Measurements from ENCODE around the gene ATG16L2.
"Not testable (repeated sequence)": the region's sequence is repeated elsewhere in the genome, so short reads cannot be mapped to it uniquely, and the experiment has no call there.

ATG16L2 gene

DNA sequence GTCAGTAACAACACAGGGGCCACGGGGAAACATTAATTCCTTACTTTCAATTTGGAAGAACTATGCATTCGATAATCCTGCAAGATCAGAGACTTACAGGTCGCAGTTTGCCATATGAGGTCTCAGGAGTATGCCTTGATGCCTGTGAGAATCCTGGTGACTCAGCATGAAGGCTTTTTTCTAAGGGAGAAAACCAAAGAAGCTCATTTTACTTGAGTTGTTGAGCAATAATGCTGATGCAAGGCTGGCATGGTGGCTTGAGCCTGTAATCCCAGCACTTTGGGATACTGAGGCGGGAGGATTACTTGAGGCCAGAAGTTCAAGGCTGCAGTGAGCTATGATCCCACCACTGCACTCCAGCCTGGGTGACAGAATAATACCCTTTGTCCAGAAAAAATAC, 26.6 kb downstream of the ATG16L2 start:
- DNase-seq (ENCODE audit: low read depth in 4 of 4, low spot score in 1 of 4) = no peak

DNA sequence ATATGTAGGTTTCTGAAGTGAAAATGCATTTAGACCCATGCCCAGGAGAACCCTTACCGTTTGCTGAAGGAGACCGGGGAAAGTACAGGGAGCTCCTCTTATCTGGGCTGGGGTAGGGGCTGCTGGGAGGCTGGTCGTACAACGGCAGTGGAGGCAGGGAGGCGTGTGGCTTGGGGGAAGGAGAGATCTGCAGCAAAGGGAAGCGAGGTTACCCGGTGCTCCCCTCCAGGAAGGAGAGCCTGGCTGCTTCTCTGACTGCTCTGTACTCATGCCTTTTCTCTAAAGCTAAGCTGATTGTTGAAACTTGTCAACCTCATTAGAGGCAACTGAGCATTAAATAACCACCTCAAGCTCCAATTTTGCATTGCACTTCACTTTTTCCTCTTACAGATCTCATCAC, 27.2 kb downstream of the ATG16L2 start:
- no peak for DNase-seq (ENCODE audit: low read depth in 4 of 4, low spot score in 1 of 4)

DNA sequence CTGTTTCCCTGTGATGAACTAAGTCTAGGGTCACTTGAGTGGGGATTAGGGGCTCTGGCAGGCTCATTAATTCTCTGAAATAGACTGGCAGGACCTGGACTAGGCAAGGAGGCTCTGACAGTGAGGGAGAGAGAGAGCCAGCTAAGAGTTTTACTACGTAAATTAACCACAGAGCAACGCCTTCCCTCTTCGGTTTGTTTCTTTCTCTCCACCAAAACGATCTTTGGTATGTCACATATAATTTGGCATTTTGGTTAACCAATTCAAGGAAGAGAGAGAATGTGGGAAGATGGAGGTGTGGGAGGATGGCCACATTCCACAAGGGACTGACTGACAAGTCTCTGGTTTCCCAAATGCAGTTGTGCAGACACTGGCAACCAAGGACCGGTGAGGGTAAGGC, 27.9 kb downstream of the ATG16L2 start:
- no peak for DNase-seq (ENCODE audit: low read depth in 4 of 4, low spot score in 1 of 4)

GRCh38 chr11:72842653-72843330, 28.6 kb downstream of the ATG16L2 start:
- no peak for DNase-seq (ENCODE audit: low read depth in 4 of 4, low spot score in 1 of 4)

DNA sequence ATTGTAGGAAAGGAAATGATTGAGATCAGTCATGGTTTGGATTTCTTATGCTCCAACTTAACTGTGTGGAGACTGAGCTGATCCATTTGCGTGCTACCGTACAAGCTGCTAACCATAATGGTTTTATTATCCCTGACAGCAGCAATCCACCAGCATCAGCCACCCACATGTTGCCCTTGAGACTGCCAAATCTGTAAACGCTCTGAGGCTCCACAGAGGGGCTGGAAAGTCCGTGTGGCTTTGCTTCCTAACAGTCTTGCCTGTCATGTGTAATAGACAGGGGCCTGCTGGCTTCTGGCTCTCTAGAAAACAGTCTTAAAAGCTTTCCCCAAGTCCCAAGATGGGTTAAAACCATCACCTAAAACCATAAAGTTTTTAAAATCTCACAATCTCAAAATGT, 30.1 kb downstream of the ATG16L2 start:
- no peak for DNase-seq (ENCODE audit: low read depth in 4 of 4, low spot score in 1 of 4)

GRCh38 chr11:72848846-72849466, 34.7 kb downstream of the ATG16L2 start:
- peak in 1 of 4 experiments; percentile 23 for DNase-seq (ENCODE audit: low read depth in 4 of 4, low spot score in 1 of 4)

DNA sequence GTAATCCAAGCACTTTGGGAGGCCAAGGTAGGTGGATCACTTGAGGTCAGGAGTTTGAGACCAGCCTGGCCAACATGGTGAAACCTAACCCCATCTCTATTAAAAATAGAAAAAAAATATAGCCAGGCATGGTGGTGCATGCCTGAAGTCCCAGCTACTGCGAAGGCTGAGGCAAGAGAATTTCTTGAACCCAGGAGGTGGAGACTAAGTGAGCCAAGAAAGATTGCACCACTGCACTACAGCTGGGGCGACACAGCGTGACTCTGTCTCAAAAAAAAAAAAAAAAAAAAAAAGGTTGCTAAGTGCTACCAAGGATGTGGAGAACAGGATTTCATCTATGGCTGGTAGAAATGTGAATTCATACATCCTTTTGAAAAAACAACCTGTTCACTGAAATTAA, 36.6 kb downstream of the ATG16L2 start:
- no peak for DNase-seq (ENCODE audit: low read depth in 4 of 4, low spot score in 1 of 4)

GRCh38 chr11:72851726-72852125, 37.5 kb downstream of the ATG16L2 start:
- DNase-seq (ENCODE audit: low read depth in 4 of 4, low spot score in 1 of 4) = no peak

DNA sequence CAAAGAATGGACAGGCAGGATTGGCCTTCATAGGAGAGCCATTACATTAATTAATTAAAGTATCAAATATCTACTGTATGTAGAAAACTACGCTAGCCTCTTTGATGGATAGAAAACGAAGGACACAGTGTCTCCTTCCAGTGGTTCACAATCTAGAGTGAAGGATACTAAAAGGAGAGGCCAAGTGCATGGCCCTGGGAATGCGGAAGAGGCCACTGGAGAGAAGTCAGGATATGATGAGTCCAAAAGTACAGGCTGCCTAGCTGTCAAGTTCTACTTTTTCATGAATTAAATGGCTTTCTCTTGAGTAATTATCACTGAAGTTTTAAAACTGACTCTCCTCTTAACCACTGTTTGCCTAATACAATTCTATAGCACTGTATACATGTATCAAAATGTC, 41.9 kb downstream of the ATG16L2 start:
- DNase-seq (ENCODE audit: low read depth in 4 of 4, low spot score in 1 of 4) = no peak

- no peak for DNase-seq (ENCODE audit: low read depth in 4 of 4, low spot score in 1 of 4)
These were observed 42.5 kb downstream of the ATG16L2 start for GRCh38 chr11:72856551-72857345.

DNA sequence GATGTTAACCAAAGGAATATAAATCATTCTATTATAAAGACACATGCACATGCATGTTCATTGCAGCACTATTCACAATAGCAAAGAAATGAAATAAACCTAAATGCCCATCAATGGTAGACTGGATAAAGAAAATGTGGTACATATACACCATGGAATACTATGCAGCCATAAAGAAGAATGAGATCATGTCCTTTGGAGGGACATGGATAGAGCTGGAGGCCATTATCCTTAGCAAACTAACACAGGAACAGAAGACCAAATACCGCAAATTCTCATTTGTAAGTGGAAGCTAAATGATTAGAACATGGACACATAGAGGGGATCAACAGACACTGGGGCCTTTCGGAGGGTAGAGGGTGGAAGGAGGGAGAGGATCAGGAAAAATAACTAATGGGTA, 44.1 kb downstream of the ATG16L2 start:
- not testable (repeated sequence) for DNase-seq (ENCODE audit: low read depth in 4 of 4, low spot score in 1 of 4)

DNA sequence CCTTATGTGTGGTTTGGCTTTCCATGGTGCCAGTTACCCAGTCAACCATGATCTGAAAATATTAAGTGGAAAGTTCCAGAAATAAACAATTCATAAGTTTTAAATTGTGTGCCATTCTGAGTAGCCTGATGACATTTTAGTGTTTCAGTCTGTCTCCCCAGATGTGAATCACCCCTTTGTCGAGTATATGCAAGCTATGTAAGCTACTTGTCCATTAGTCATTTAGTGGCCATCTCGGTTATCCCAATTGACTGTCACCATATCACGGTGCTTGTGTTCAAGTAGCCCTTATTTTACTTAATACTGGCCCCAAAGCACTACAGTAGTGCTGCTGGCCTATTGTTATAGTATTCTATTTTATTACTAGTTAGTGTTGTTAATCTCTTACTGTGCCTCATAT, 44.9 kb downstream of the ATG16L2 start:
- DNase-seq (ENCODE audit: low read depth in 4 of 4, low spot score in 1 of 4) = no peak

DNA sequence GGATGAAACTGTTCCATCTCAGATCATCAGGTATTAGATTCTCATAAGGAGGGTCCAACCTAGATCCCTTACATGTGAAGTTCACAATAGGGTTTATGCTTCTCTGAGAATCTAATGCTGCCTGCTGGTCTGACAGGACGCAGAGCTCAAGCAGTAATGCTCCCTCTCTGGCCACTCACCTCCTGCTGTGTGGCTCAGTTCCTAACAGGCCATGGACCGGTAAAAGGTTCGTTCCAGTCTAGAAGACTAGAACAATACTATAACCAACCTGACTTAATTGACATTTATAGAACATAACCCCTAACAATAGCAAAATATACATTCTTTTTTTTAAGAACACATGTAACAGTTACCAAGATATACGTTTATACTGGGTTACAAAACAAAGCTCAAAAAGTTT, 45.8 kb downstream of the ATG16L2 start:
- DNase-seq (ENCODE audit: low read depth in 4 of 4, low spot score in 1 of 4) = no peak

DNA sequence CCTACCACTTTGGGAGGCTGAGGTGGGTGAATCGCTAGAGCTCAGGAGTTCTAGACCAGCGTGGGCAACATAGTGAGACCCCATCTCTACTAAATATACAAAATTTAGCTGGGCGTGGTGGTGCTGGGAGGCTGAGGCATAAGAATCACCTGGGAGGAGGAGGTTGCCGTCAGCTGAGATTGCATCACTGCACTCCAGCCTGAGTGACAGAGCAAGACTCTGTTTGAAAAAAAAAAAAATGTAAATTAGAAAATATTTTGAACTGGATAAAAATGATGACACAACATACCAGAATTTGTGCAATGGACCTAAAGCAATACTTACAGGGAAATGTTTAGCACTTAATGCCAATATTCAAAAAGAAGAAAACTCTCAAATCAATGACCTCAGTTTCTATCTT, 46.4 kb downstream of the ATG16L2 start:
- DNase-seq (ENCODE audit: low read depth in 4 of 4, low spot score in 1 of 4) = no peak

GRCh38 chr11:72863091-72863490, 48.9 kb downstream of the ATG16L2 start:
- DNase-seq (ENCODE audit: low read depth in 4 of 4, low spot score in 1 of 4) = no peak

GRCh38 chr11:72863916-72864315, 49.7 kb downstream of the ATG16L2 start:
- DNase-seq (ENCODE audit: low read depth in 4 of 4, low spot score in 1 of 4) = no peak

DNA sequence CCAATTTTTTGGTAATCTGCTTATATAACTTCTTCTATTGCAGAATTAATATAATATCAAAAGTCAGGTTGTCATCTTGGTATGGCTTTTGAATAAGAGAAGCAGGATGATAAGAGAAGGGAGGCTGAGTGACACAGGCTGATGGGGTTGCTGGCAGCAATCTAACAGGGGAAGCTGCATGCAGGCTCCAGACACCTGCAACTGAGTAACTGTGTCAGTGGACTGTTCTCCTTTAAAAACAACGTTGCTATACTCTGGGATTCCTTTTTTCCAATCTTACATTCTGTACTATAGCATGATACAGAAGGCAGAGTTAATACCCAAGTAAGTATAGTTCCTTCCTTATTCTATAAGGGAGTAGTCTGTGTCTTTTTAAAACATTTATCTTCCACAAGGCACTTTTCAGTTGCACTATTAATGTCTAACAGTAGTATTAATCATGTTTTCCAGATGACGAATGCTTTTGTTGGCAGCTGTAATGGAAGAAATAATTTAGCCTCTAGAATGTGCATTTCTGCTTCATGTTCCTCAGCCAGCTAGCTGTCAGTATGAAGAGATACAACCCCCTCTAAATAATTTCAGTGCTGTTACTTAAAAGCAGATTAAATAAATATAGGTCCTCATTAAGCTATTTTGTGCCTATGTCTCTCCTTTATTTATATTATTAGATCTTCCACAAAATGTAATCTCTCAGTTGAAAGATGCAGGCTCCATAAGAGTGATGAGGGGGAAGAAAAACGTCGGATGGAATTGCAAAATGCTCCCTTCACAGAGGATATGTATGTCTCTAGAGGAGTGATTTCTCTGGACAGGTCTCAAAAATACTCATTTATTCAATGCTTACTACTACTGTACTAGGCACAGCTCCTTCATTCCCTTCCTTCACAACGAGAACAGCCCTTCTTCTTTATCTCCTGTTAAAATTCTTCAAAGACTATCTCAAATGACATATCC, 50.8 kb downstream of the ATG16L2 start:
- no peak for DNase-seq (ENCODE audit: low read depth in 4 of 4, low spot score in 1 of 4)

DNA sequence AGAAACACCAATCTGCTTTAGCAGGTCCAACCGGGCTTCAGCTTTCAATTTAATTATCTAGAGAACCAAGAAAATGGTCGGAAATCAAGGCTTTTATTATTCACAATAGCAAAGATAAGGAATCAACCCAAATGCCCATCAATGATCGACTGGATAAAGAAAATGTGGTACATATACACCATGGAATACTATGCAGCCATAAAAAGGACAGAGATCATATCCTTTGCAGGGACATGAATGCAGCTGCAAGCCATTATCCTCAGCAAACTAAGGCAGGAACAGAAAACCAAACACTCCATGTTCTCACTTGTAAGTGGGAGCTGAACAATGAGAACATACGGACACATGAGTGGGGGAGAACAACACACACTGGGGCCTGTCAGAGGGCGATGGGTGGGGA, 53.8 kb downstream of the ATG16L2 start:
- no peak for DNase-seq (ENCODE audit: low read depth in 4 of 4, low spot score in 1 of 4)

GRCh38 chr11:72869831-72870230, 55.6 kb downstream of the ATG16L2 start:
- no peak for DNase-seq (ENCODE audit: low read depth in 4 of 4, low spot score in 1 of 4)

GRCh38 chr11:72871119-72871518, 56.9 kb downstream of the ATG16L2 start:
- no peak for DNase-seq (ENCODE audit: low read depth in 4 of 4, low spot score in 1 of 4)

GRCh38 chr11:72872012-72872411, 57.8 kb downstream of the ATG16L2 start:
- no peak for DNase-seq (ENCODE audit: low read depth in 4 of 4, low spot score in 1 of 4)
